Gastrocnemius medialis (tissue), 4 donors: Measurements from ENCODE around the gene KCTD10. TPM values are rescaled to one million over a fixed set of nuclear protein-coding genes. Genes with fewer than 3 reads are reported as not detected.

ENCODE experiments used
- ATAC-seq, 2 donors: fragments of 150-250 bp; one replicate each; pipeline ENCODE4 v1.9.1; 2016
- DNase-seq, 2 donors: peaks; one replicate each; pipeline ENCODE4 v3.0.0-alpha.2; 2019
- H3K27ac ChIP-seq, 4 donors: fragments of 200-600 bp; sonication (generic); 1 replicate in 1 of 4; 2 replicates in 3 of 4; pipeline ENCODE4 v1.5.1; 2016 to 2018; ENCODE audit warnings: mild to moderate bottlenecking in 2 of 4, moderate library complexity in 1 of 4
- H3K27me3 ChIP-seq, 3 donors: fragments of 200-600 bp; sonication (generic) in 2 of 3; 1 replicate in 1 of 3; 2 replicates in 2 of 3; pipeline versions ENCODE4 v1.5.1 to v1.6.0; 2016 to 2019; ENCODE audit warnings: mild to moderate bottlenecking in 1 of 3, moderate library complexity in 1 of 3
- H3K36me3 ChIP-seq, 2 donors: fragments of 200-600 bp; sonication (generic) in 1 of 2; one replicate each; pipeline ENCODE4 v1.5.1; 2017 to 2018
- H3K4me1 ChIP-seq, 2 donors: fragments of 200-600 bp; sonication (generic) in 1 of 2; one replicate each; pipeline ENCODE4 v1.5.1; 2016 to 2017; ENCODE audit warnings: mild to moderate bottlenecking in 2 of 2
- H3K4me3 ChIP-seq, 4 donors: fragments of 200-600 bp; sonication (generic) in 3 of 4; 1 replicate in 1 of 4; 2 replicates in 3 of 4; pipeline ENCODE4 v1.5.1; 2016 to 2019; ENCODE audit warnings: mild to moderate bottlenecking in 2 of 4
- H3K9me3 ChIP-seq, 3 donors: fragments of 200-600 bp; sonication (generic) in 2 of 3; 1 replicate in 1 of 3; 2 replicates in 2 of 3; pipeline ENCODE4 v1.5.1; 2016 to 2019
- POLR2A ChIP-seq, 2 donors: fragments of 450-650 bp; IDR thresholded peaks; one replicate each; pipeline ENCODE4 v1.6.1; 2017; ENCODE audit warnings: antibody characterized with exemption in 2 of 2, mild to moderate bottlenecking in 2 of 2, moderate library complexity in 2 of 2
- in situ Hi-C, 4 donors: fragments of 200-750 bp; cut with MboI; loops; one replicate each; pipeline versions ENCODE4 v1.15.0 to v1.8.0; 2017; ENCODE audit warnings: low sequenced_read_pairs in 4 of 4
- intact Hi-C: fragments of 100-400 bp; cut with DNase I; formaldehyde crosslinking; loops from one replicate; pipeline ENCODE4 v1.15.1; 2023; ENCODE audit warnings: low total_unique reads
- total RNA-seq, 4 donors: library from RNA; depleted of rRNA; stranded (reverse); fragments of >200 nt; gene quantifications; one replicate each; pipeline versions ENCODE4 v1.1.0 to v1.2.3, GENCODE V29; 2016
- TF ChIP-seq, protein P1 (sequence below), 5 experiments: fragments of 450-650 bp in 3 of 5; fragments of 200-600 bp in 2 of 5; sonication (generic) in 2 of 5; IDR thresholded peaks in 4 of 5; conservative IDR thresholded peaks in 1 of 5; 1 replicate in 4 of 5; 2 replicates in 1 of 5; pipeline ENCODE4 v1.5.1; 2016 to 2019; ENCODE audit warnings: antibody characterized with exemption in 5 of 5, mild to moderate bottlenecking in 3 of 5, moderate library complexity in 3 of 5

KCTD10 gene
- total RNA-seq, 4 donors from 2014 or later: 7.5 to 14.8 (median 10.6) TPM

DNA sequence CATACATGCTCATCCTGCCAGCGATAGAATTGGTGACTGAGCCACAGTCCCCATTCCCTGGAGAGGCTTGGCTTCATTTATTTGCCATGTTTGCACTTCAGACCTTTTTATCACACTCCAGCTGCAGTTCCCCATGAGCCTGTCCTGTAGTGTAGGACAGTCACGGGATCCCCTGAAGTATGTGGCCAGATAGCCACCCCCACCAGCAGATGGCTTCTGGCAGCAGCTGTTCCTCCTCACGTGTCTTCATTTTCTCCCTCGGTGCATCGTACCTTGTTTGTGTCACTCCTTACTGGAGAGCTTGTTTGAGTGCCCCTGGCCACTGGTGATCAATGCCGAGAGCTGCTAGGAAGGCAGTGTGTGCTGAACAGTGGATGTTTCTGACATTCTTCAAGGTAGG lies 40.5 kb upstream of the KCTD10 start:
- ATAC-seq (no peak), DNase-seq (no peak)
- Histone ChIP-seq H3K4me1 (peaks cover 0 to 8% of the 10 kb centered on the region in 2 donors), H3K4me3 (no peak overlapping the region), H3K9me3 (no peaks in the 10 kb centered on the region), H3K27me3 (no peaks in the 10 kb centered on the region), H3K36me3 (peaks cover 0 to 85% of the 10 kb centered on the region in 2 donors), H3K27ac (no peak overlapping the region)
- intact Hi-C loops (loop anchor here (1.0 to 5.0 kb wide), 4 partner anchors 80 to 365 kb away; no protein-coding TSS in a partner anchor), in situ Hi-C loops (loop anchor here in 1 of 4 donors (5.0 kb wide), 1 partner anchor 260 kb away; no protein-coding TSS in a partner anchor)
- TF ChIP-seq, protein P1, sequence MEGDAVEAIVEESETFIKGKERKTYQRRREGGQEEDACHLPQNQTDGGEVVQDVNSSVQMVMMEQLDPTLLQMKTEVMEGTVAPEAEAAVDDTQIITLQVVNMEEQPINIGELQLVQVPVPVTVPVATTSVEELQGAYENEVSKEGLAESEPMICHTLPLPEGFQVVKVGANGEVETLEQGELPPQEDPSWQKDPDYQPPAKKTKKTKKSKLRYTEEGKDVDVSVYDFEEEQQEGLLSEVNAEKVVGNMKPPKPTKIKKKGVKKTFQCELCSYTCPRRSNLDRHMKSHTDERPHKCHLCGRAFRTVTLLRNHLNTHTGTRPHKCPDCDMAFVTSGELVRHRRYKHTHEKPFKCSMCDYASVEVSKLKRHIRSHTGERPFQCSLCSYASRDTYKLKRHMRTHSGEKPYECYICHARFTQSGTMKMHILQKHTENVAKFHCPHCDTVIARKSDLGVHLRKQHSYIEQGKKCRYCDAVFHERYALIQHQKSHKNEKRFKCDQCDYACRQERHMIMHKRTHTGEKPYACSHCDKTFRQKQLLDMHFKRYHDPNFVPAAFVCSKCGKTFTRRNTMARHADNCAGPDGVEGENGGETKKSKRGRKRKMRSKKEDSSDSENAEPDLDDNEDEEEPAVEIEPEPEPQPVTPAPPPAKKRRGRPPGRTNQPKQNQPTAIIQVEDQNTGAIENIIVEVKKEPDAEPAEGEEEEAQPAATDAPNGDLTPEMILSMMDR (IDR thresholded peaks at IDR 0.05 in 4 of 5, conservative IDR thresholded peaks at IDR 0.05 in 1 of 5): no peak
- TF ChIP-seq POLR2A (IDR thresholded peaks at IDR 0.05): no peak

- intact Hi-C loops: no loop called here
- Histone ChIP-seq H3K4me1 (peaks cover 0 to 6% of the 10 kb centered on the region in 2 donors), H3K9me3 (no peaks in the 10 kb centered on the region), H3K27me3 (no peaks in the 10 kb centered on the region), H3K4me3 (no peak overlapping the region), H3K36me3 (peaks cover 0 to 84% of the 10 kb centered on the region in 2 donors), H3K27ac (no peak overlapping the region)
- in situ Hi-C loops: no loop called here
- no peak for TF ChIP-seq POLR2A (IDR thresholded peaks at IDR 0.05)
- TF ChIP-seq, protein P1 (IDR thresholded peaks at IDR 0.05 in 4 of 5, conservative IDR thresholded peaks at IDR 0.05 in 1 of 5): no peak
- ATAC-seq (no peak), DNase-seq (no peak)
Observed at GRCh38 chr12:109513977-109514376, 36.9 kb upstream of the KCTD10 start.

DNA sequence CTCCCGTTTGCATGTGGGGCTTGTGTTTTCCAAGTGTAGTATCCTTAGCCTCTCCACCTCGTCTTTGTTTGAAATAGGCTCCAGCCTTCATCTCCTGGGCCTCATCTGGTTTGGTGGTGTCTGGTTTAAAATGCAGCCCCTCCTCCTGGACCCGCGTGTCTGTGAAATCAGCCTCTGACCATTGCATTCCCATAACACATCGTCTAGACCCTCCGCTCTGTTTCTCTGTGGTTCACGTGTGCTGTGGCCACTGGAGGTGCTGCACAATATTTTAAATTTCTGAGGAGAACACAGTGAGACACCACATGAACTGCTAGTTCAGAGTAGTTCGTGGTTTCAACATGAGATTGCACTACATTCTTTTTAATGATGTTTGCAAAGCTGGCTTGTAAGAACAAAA lies 36.0 kb upstream of the KCTD10 start:
- in situ Hi-C loops (no loop called here), intact Hi-C loops (no loop called here)
- H3K27me3 ChIP-seq: no peaks in the 10 kb centered on the region
- no peak for DNase-seq
- no peak overlapping the region for H3K4me3 ChIP-seq
- ATAC-seq: no peak
- TF ChIP-seq POLR2A (IDR thresholded peaks at IDR 0.05): no peak
- TF ChIP-seq, protein P1 (IDR thresholded peaks at IDR 0.05 in 4 of 5, conservative IDR thresholded peaks at IDR 0.05 in 1 of 5): no peak
- peaks cover 0 to 83% of the 10 kb centered on the region in 2 donors for H3K36me3 ChIP-seq
- no peaks in the 10 kb centered on the region for H3K9me3 ChIP-seq
- H3K4me1 ChIP-seq: no peaks in the 10 kb centered on the region
- H3K27ac ChIP-seq: no peak overlapping the region

DNA sequence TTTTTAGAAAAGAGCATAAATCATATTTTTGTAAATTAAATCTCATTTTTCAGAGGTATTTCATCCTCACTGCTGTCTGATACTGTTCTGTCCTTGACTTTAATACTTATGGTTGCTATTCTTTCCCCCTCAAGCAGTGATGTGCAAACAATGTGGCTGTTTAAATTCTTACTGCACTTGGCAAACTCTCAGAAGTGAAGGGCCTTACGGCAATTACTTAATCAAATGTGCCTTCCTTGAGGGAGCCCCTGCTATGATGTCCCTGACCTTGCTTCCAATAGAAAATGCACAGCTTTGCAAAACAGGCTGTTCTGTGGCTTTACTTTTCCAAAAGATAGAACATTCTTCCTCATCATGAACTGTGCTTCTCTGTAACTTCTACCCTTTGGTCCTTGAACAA lies 35.5 kb upstream of the KCTD10 start:
- no peak for TF ChIP-seq POLR2A (IDR thresholded peaks at IDR 0.05)
- TF ChIP-seq, protein P1 (IDR thresholded peaks at IDR 0.05 in 4 of 5, conservative IDR thresholded peaks at IDR 0.05 in 1 of 5): no peak
- Histone ChIP-seq H3K36me3 (peaks cover 0 to 83% of the 10 kb centered on the region in 2 donors), H3K27me3 (no peaks in the 10 kb centered on the region), H3K4me1 (no peaks in the 10 kb centered on the region), H3K4me3 (no peak overlapping the region), H3K27ac (no peak overlapping the region), H3K9me3 (no peaks in the 10 kb centered on the region)
- no peak for ATAC-seq
- intact Hi-C loops: no loop called here
- no peak for DNase-seq
- in situ Hi-C loops: no loop called here

GRCh38 chr12:109510196-109510595 lies 33.1 kb upstream of the KCTD10 start:
- Histone ChIP-seq H3K4me3 (no peak overlapping the region), H3K9me3 (no peaks in the 10 kb centered on the region), H3K4me1 (no peaks in the 10 kb centered on the region), H3K27me3 (no peaks in the 10 kb centered on the region), H3K36me3 (peaks cover 0 to 90% of the 10 kb centered on the region in 2 donors), H3K27ac (no peak overlapping the region)
- in situ Hi-C loops: no loop called here
- intact Hi-C loops: no loop called here
- TF ChIP-seq POLR2A (IDR thresholded peaks at IDR 0.05): no peak
- ATAC-seq (no peak), DNase-seq (no peak)
